ENCODE measurements around the gene LYZL1.
"Not testable (repeated sequence)": the region's sequence is repeated elsewhere in the genome, so short reads cannot be mapped to it uniquely, and the experiment has no call there.

GRCh38 chr10:29360215-29360853 is 71.5 kb downstream of the LYZL1 start:
- TF ChIP-seq CTCF (conservative IDR thresholded peaks at IDR 0.05); EZH2 (IDR thresholded peaks at IDR 0.05; ENCODE audit: low read depth): not testable (repeated sequence)
